ENCODE results near the gene WDR88.
A peak's percentile ranks its signal among the peaks of the same experiment; 100 is the strongest.
"Not testable (repeated sequence)": the region's sequence is repeated elsewhere in the genome, so short reads cannot be mapped to it uniquely, and the experiment has no call there.

WDR88 gene

GRCh38 chr19:33171222-33171795 lies 39.4 kb downstream of the WDR88 start:
- DNase-seq (ENCODE audit: low spot score), result no peak

DNA sequence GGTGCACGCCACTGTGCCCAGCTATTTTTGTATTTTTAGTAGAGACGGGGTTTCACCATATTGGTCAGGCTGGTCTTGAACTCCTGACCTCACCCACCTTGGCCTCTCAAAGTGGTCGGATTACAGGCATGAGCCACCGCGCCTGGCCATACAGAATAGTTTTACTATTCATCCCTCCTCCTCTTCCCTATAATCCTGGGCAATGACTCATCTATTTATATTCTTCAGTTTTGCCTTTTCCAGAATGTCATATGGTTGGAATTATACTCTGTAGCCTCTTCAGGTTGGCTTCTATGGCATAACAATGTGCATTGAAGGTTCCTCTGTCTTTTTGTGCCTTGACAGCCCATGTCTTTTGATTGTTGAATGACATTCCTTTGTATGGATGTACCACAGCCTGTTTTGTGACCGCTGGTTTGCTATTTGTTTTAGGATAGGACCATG lies 40.0 kb downstream of the WDR88 start:
- no peak for DNase-seq (ENCODE audit: low spot score)

DNA sequence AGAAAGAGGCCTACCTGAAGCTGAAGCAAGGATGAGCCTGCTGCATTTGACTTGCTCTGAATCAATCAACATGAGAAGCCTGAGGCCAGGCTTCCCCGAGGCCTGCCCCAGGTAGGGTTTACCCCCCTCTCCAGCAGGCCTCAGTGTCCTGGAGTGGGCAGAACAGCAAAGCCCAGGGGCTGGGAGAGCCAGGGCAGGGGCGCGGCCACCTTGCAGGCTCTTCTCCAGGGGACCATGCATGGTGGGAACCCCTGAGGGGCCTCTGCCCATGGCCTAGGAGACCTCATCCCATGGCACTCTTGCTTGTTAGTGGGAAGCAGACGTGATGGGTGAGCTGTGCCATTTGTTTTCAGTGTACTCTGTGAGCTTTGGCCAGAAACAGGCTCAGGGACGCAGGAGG lies 42.3 kb downstream of the WDR88 start:
- DNase-seq (ENCODE audit: low spot score), result no peak

- no peak for DNase-seq (ENCODE audit: low spot score)
These were observed 43.4 kb downstream of the WDR88 start for GRCh38 chr19:33175156-33175782.

GRCh38 chr19:33175886-33176669 lies 44.2 kb downstream of the WDR88 start:
- DNase-seq (ENCODE audit: low spot score), result peak; percentile 47

DNA sequence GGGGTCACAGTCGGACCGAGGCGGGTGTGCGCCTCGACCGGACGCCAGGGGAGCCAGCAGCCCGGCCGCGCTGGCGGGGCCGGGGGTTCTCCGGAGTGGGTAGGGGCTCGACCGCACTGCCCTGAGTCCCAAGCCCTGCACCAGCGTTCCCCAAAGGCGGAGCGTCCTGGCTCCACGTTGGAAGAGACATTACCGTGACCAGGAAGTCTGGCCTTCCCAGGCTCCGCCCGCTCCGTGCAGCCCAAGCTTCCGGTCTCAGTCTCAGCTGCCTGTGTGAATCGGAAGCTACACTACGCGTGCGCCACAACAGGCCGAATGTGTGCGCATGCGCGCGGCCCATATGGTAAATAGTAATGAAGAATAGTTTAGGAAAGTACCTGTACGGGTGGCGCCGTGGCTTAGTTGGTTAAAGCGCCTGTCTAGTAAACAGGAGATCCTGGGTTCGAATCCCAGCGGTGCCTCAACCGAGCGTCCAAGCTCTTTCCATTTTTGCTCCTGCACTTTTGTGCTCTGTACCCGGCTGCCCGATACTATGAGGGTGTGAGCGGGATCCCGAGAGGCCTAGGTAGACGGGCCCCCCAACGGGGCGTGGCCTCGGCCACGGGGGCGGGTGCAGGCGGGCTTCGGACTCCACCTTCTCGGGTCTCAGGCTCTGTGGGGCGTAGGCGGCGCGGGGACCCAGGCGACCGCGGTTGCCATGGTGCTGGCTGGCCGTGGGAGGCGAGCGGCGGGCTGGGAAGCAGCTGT lies 44.9 kb downstream of the WDR88 start:
- peak; percentile 98 for DNase-seq (ENCODE audit: low spot score)

GRCh38 chr19:33177417-33177979 lies 45.6 kb downstream of the WDR88 start:
- peak; percentile 67 for DNase-seq (ENCODE audit: low spot score)

DNA sequence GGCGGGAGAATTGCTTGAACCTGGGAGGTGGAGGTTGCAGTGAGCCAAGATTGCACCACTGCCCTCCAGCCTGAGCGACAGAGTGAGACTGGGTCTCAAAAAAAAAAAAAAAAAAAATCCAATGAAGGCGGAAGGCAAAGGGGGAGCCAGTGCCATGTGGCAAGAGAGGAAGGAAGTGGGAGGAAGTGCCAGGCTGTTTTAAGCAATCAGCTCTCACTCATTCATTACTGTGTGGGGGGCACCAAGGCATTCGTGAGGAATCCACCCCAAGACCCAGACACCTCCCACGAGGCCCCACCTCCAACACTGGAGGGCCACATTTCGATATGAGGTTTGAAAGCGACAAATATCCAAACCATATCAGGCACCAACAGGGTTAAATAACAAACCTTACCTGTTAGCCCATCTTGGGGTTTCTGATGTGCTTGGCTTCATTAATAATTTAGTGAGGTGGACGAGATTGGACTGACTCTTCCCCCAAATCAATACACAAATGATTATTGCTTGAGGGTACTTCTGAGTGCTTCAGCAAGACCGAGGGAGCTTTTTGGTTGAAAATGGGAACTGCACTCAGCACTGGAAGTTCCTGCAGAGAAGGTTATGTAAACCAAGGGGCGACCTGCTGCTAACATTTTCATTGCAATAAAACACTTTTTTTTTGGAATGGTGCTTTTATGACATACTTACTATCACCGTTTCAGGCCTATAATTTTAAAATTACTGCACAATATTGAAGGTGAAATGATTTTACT lies 54.7 kb downstream of the WDR88 start:
- DNase-seq (ENCODE audit: low spot score), result no peak

DNA sequence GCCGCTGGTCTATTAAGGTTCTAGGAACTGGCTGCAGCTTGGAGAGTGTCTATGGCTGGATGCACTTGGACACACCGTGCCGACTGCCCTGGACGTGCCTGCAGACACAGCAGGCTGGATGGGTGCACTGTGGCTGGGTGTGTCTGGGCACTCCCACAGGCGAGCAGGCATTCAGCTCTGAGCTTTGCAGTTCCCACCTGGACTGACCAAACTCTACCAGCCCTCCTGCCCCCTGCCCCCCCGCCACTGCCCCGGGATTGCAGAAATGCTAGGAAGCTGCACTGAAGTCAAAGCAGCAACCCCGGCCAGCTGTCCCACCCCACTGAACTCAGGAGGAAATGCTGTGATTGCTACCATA lies 55.2 kb downstream of the WDR88 start:
- no peak for DNase-seq (ENCODE audit: low spot score)

DNA sequence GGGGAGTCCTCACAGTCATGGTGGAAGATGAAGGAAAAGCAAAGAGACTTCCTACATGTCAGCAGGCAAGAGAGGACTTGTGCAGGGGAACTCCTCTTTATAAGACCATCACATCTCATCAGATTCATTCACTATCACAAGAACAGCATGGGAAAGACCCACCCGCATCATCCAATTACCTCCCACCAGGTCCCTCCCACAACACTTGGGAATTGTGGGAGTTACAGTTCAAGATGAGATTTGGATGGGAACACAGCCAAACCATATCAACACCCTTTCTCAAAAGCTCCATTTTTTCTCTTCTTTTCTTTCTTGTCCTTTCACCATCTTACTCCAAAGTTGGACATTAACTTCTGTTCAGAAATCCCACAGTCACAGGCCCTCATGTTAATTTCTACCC lies 57.5 kb downstream of the WDR88 start:
- no peak for DNase-seq (ENCODE audit: low spot score)

DNA sequence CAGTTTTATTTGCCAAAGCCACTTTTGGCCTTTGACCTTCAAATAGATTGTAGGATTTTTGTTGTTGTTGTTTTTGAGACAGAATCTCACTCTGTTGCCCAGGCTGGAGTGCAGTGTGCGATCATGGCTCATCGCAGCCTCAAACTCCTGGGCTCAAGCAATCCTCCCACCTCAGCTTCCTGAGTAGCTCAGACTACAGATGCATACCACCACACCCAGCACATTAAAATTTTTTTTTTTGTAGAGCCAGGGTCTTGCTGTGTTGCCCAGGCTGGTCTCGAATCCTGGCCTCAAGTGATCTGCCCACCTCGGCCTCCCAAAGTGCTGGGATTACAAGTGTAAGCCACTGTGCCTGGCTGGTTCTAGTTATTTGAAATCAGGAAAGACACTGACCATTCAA lies 59.2 kb downstream of the WDR88 start:
- DNase-seq (ENCODE audit: low spot score), result not testable (repeated sequence)

DNA sequence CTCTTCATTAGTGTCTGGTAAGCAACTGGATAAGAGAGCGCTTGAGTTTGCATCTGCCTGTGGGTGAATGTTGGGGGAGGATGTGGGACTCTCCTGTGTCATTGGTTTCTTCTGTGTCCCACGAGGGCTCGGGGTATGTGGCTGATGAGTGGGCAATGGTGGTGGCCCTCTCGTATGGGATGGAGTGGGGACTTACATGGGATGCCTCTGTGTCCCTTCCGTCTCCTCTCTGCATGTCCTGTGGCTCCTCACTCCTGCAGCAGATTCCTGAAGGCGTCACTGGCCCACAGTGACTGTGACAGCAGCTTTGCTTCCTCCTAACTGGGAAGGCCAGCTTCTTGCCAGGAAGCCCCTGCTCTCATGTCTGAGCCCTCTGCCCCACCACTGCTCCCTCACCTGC lies 59.6 kb downstream of the WDR88 start:
- no peak for DNase-seq (ENCODE audit: low spot score)

GRCh38 chr19:33192010-33192409 lies 60.1 kb downstream of the WDR88 start:
- DNase-seq (ENCODE audit: low spot score), result peak; percentile 3

DNA sequence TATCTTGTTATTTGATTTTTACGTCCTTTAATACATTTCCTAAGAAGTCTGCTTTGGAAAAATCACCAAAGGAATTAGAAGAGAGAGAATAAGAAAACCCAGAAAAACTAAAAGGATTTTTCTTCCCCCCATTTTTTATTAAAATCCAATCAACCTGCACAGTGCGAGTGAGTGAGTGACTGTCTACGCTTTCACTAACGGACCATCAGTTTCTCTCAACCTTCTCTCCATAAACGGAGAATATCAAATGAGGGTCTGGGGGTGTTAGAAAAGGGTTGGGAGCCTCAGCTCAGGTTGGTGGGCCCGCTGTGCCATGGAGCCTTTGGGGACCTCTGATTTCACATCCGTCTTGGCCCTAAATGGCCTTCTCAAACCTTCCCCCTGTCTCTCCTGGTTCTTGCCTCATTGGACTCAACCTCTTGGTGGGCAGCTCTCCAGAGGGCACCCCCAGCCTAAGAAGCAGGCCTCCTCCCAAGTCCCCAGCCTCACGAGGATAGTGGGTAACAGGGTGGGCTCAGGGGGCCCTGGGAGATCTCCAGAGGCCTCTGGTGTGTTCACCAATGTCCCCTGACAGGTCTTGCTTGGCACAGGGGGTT lies 61.5 kb downstream of the WDR88 start:
- peak; percentile 7 for DNase-seq (ENCODE audit: low spot score)

- peak; percentile 68 for DNase-seq (ENCODE audit: low spot score)
These were observed 62.0 kb downstream of the WDR88 start, which contains the start of gene LRP3 for GRCh38 chr19:33193865-33194362. TSS of gene LRP3 (plus strand) at chr19:33194330. CDS start at chr19:33194786, 456 bp downstream.

- DNase-seq (ENCODE audit: low spot score), result peak; percentile 59
These were observed 62.6 kb downstream of the WDR88 start for GRCh38 chr19:33194532-33194885.

DNA sequence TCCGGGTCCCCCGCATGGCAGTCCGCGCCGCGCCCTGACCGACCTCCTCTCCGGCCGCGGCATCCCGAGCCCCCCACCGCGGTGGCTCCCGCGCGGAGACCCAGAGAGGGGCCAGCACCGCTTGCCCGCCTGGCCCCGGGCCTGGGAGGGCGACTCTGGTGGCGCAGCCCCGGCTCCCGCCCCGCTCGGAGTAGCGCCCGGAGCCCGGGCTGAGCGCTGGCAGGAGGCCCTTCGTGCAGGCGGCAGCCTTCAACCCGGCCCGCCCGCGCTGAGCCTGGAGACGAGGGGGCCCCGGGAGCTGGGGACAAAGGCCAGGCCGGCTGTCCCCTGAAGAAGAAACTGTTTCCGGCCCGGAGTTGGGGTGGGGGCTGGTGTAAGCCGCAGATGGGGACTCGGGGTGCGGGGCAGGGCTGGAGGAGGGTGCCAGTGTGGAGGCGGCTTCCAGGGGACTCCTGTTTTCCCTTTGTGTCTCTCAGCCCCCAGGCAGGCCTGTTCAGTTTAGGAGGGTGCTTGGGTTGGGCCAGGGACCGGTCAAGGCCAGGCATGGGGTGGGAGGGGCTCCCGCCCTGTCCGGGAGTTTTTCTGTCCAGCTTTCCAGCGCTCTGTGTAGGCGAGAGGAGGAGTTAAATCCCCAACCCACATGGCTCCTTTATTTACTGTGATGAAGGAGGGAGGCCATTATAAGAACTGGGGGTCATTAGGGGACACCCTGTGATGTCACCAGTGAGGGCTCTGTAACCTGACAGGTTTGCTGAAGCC lies 63.2 kb downstream of the WDR88 start:
- peak; percentile 79 for DNase-seq (ENCODE audit: low spot score)

GRCh38 chr19:33195645-33196347 lies 63.9 kb downstream of the WDR88 start:
- DNase-seq (ENCODE audit: low spot score), result no peak

DNA sequence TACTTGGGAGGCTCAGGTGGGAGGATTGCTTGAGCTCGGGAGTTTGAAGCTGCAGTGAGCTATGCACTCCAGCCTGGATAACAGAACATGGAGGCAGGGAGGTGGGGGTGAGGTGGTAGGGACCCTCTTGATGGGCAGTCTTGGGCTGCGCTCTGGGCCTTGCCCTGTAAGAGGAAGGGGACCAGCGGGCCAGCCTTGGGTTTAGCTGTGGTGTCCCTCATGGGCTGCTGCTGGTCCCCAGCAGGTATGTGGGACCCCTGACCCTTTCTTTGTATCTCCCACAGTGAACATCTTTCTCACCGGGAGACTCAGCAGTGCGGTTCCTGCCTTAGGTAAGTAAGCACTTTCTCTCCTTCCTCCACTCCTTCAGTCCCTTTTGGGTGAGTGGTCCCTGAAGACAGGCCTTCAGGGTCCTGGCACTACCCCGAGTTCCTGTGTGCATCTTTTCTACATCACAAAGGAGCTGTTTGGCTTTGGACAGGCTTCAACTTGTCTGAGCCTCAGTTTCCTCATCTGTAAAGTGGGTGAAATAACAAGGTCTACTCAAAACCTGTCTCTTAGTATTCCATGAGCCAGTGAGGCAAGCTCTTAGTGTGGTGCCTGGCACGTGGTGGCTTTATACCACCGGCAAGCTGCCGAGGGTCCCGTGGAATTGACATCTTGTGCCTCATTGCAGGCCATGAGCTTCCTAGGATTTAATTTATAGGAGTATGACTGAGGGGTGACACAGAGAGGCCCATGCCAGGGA lies 64.7 kb downstream of the WDR88 start:
- DNase-seq (ENCODE audit: low spot score), result no peak

Measured in AG20443 (cell line).